Stimulated activated CD8-positive, alpha-beta memory T cell treated with anti-CD3 and anti-CD28 coated beads, Interleukin-4, amount 100 ng/mL, for 24 hours (primary cell): Measurements from ENCODE around the gene LMTK3.
"Not testable (repeated sequence)": the region's sequence is repeated elsewhere in the genome, so short reads cannot be mapped to it uniquely, and the experiment has no call there.

Experiments
- DNase-seq: peaks from one replicate; pipeline ENCODE4 v3.0.0-alpha.2; 2020; ENCODE audit warnings: low read depth

The LMTK3 gene

DNA sequence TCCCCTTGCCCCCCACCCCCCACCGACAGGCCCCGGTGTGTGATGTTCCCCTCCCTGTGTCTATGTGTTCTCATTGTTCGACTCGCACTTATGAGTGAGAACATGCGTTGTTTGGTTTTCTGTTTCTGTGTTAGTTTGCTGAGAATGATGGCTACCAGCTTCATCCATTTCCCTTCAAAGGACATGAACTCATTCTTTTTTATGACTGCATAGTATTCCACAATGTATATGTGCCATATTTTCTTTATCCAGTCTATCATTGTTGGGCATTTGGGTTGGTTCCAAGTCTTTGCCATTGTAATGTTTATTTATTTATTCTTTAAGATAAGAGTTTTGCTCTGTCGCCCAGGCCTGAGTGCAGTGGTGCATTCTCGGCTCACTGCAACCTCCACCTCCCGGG lies 26.4 kb upstream of the LMTK3 start:
- DNase-seq, result not testable (repeated sequence)

DNA sequence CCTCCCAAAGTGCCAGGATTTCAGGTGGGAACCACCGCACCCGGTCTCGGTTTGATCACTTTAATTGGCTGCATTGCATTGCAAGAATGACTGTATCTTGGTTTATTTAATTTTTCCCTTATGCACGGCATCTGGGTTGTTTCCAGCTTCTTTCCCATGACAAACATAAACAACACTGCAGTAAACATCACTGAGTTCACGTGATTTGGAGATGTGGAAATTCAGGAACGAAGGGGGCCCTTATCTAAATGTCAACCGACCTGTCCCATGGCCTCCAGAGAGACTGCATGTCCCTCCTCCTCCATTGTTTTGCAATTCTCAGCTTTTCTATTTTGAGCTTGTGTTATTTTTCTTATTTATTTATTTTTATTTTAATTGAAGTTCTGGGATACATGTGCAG lies 25.9 kb upstream of the LMTK3 start:
- DNase-seq, result no peak

DNA sequence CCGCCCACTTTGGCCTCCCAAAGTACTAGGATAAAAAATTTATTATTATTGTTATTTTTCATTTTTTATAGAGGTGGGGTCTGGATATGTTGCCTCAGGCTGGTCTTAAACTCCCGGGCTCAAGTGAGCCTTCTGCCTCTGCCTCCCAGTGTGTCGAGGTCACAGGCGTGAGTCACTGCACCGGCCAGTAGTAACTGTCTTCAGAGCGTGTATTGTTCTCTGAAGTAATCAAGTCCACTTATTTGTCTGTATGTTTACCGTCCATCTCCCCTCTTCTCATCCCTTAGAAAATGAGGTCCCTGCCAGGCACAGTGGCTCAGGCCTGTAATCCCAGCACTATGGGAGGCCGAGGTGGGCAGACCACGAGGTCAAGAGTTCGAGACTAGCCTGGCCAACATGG lies 22.1 kb upstream of the LMTK3 start:
- no peak for DNase-seq

DNA sequence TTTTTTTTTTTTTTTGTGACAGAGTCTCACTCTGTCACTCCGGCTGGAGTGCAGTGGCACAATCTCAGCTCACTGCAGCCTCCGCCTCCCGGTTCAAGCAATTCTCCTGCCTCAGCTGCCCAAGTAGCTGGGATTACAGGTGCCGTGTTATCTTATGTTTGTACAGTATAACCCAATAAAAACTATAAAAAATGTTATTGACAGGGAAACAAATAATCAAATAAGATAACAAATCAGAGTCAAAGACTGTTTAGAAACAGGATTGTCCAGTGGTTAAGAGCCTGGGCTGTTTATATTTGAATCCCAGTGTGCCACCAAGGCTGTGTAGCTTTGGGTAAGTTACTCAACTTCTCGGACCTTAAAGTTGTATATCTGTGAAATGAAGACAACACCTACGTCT lies 19.1 kb upstream of the LMTK3 start:
- DNase-seq, result no peak

DNA sequence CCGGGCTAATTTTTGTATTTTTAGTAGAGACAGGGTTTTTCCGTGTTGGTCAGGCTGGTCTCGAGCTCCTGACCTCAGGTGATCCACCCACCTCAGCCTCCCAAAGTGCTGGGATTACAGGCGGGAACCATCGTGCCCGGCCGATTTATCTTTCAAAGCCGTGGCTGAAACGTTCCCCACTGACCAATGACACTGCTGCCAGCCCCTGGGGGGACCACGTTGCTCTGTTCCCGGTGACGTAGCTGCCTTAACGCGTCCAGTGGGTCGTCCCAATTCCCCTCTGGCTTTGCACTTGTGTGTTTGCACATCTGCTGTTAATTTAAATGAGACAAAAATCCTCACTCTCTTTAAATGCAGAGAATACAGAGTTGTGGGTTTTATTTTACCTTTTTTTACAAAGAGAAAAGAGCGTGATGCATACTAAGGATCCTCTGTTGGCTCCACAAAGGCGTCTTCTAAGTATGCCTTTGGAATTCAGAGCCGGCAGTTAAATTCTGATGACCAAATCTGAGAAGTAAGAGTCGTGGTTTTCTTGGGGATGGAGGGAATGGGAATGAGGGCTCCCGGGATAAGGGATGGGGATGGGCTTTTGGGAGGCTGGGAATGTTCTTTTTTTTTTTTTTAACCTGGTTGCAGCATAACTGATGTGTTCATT lies 18.6 kb upstream of the LMTK3 start:
- no peak for DNase-seq

DNA sequence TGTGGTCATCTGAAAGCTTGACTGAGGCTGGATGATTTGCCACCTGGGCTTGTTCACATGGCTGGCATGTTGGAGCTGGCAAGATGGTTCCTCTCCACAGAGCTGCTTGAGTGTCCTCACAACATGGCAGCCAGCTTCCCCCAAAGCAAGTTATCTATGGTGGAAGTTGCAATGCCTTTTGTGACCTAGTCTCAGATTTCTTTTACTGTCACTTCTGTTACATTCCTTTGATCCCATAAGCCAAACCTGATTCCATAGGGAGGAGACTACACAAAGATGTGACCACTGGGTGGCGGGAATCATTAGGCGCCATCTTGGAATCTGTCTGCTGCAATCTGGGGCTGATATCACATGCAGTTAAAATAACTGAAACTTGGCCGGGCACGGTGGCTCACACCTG lies 17.5 kb upstream of the LMTK3 start:
- no peak for DNase-seq

DNA sequence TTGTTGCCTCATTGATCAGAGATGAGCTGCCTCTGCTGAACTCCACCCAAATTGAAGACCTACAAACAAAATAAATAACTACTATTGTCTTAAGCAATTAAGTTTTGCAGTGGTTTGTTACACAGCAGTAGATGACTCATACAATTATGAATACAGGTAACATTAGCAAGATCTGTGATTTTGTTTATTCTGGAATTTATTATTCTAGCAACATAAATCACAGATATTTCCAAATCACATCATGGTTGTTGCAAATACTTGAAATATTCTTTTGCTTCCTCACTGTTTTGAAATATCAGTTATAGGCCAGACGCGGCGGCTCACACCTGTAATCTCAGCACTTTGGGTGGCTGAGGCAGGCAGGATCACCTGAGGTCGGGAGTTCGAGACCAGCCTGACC lies 13.1 kb upstream of the LMTK3 start:
- no peak for DNase-seq

DNA sequence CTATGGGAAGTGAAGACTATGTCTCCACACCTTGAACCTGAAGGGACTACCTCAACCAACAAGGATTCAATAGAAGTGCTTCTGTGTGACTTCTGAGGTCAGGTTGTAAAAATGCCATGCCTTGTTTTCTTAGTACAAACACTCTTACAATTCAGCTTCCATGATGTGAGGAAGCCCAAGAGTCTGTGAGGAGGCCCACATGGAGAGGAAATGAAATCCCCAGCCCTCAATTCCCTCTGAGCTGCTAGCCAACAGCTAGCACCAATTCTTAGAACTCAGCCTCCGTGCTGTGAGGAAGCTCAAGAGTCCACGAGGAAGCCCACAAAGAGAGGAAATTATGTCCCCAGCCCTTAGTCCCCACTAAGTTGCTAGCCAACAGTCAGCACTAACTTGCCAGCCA lies 12.6 kb upstream of the LMTK3 start:
- no peak for DNase-seq

DNA sequence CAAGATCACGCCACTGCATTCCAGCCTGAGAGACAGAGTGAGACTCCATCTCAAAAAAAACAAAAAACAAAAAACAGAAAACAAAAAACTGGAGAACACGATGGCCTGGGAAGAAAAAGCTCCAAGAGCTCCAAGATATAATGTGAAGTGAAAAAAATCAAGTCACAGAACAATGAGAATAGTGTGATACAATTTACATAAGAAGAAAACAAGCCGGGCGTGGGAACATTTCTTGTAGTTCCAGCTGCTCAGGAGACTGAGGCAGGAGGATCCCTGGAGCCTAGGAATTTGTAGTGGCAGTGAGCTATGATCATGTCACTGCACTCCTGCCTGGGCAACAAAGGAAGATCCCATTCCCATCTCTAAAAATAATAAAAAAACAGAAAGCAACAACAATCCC lies 8.5 kb upstream of the LMTK3 start:
- no peak for DNase-seq

DNA sequence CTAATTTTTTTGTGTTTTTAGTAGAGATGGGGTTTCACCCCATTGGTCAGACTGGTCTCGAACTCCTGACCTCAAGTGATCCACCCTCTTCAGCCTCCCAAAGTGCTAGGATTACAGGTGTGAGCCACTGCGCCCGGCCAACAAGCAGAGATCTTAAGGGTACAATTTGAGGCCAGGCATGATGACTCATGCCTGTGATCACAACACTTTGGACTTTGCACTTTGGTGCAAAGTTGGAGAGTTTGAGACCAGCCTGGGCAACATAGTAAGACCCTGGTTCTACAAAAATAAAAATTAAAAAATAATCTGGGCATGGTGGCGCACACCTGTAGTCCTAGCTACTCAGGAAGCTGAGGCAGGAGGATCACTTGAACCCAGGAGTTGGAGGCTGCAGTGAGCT lies 7.8 kb upstream of the LMTK3 start:
- not testable (repeated sequence) for DNase-seq

DNA sequence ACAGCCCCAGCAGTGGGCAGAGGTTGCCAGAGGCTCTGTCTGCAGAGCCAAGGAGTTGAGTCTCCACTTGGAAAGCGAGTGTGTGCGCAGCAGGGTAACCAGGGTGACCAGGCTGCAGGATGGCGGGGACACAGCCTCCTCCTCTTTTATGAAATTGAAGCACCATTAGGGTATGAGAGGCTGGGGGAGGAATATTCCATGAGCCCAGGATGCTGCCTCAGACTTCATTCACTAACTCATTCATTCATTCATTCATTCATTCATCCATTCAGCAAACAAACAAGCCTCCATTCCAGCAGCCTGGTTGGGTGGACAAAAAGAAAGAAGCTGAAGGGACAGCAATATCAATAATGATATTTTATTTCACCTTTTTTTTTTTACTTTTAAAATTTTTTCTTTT lies 6.6 kb upstream of the LMTK3 start:
- no peak for DNase-seq

DNA sequence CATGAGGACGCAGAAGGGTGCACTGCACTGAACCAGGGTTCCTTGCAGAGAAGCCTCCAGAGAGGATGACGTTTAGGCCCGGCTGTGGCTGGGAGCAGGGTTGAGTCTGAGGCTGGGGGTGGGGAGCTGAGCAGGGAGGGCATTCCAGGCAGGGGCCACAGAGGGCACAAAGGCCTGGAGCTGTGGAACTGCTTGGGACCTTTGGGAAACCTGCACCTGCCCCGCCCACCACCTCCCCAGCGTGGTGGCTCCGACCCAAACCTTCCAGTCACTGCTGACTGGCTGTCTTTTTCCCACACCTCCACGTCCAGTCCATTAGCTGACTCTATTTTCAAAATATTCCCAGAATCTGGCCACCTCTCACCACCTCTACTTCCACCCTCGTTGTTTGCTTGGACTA lies 4.9 kb upstream of the LMTK3 start:
- DNase-seq, result no peak

DNA sequence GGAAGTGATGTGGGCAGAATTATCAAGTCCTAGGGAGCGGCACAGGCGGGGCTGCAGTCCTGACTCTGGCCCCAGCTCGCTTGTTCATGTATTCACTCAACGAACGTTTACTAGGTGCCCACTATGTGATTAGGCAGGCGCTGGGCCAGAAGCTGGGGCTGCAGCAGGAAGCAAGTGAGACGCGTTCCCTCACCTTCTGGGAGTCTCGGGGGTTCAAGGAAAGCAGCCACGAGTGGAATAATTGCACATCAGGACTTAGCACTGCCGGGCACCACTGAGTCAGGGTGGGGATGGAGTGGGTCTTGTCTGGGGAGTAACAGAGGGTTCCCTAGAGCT lies 2.5 kb upstream of the LMTK3 start:
- DNase-seq, result no peak

DNA sequence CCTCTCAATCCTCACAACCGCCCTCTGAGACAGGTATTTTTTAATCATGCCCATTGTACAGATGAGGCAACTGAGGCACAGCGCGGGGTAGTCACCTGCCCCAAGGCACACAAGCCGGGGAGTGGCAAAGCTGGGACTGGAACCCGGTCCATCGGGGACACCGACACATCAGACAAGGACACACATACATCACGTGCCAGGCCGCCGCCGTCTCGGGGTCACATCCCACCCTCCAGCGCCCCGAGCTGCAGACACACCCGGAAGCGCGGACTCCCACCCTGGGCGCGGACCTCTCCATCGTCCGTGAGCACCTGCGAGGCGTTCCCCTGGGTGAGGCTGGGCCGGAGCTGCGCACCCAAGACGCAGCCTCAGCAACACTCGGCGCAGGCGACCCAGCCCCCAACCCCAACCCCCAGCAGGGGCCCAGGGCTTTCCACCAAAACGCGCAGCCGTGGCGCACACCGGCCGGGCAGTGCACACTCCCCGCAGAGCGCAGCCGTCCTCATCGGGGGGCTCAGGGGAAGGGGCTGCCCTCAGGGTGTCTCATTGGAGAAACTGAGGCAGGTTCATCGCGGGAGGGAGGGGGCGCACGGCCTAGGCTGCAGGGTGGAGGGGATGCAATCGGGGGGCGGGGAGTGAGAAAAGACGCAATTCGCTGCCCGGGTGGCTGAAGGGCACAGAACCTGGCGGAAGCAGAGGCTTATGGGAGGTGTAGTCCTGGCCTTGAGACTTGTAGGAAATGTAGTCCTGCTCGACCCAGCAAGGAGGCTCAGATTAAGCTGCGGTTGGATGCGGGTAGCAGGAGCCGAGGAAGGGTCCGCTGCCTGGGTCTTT lies 1.9 kb upstream of the LMTK3 start:
- DNase-seq, result peak; percentile 53

DNA sequence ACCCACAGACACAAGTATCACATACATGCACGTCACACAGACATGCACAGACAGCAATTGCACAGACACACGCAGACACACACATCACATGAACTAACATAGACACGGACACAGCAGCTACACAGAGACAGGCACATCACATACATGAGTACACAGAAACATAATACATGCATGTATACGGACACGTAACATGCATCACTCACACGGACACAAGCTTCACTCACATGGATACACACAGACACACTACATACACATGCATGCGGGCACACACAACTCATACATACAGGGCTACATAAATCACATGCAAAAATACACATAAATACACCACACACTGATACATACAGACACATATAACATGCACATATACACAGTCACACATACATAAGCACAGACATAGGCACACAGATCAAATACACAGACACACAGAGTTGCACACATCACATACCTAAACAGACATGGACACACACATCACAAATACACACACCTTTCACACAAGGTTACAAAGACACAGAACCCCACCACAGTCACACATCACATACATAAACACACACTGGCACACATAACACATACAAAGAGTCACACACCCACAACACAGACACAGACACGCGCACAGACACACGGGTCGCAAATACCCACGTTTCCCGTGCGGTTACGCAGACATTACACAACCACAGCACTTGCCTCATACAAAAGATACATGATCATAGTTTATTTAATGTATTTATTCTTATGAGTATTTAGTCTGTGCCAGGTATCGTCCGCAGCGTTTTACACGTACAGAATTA lies 1.1 kb upstream of the LMTK3 start:
- no peak for DNase-seq

DNA sequence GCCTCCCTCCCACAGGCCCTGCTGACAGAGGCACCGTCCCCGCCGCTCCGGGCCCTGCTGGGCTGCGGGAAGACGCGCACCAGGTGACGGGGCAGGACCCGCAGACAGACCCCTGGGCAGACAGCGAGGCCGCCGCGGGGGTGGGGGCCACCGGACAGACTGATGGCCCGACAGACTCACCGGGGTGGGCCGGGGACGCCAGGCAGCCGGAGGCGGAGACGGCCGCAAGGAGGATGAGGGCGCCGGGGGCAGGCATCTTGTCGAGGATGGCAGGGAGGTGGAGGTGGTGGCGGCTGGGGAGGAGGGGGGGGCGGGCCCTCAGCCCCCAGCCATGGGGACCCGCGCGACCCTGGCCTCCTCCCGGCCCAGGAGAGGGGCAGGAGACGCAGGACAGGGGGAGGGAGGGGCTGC lies 309 bp downstream of the LMTK3 start:
- DNase-seq, result no peak

DNA sequence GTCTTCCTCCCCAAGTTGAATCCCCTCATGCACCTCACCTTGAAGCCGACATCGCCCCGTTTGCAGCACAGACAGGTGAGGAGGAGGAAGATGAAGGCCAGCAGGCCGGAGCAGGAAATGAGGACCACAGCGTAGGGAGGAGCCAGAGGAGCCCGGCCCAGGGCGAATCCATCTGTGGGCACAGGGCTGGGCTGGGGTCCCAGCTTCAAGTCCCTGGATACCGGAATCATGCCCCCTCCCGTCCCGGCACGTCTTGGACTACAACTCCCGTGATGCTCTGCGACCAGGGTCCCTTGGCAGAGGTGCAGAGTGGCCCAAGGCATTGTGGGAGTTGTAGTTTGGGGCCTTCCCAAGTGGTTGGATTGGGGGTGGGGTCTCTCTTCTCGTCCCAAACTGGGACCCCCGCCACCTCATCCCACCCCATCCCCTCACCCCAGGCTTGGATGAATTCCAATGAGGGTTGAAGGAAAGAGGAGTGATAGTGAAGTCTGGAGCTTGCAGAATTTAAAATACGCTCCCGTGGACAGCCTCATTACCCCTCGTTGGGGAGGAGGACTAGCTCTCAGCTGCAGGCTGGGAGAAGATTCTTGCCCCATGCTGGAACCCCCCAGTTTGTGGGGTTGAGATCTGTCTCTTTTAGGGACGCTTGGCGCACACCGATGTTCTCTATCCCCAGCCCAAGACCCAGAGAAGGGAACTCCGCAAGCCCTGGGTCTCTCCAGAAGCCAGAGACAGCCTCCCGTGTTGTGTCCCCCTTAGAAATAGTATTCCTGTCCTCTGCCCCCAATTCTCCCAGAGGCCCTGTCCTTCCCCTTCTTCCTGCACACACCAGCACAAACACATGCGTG lies 990 bp downstream of the LMTK3 start:
- peak; percentile 59 for DNase-seq

DNA sequence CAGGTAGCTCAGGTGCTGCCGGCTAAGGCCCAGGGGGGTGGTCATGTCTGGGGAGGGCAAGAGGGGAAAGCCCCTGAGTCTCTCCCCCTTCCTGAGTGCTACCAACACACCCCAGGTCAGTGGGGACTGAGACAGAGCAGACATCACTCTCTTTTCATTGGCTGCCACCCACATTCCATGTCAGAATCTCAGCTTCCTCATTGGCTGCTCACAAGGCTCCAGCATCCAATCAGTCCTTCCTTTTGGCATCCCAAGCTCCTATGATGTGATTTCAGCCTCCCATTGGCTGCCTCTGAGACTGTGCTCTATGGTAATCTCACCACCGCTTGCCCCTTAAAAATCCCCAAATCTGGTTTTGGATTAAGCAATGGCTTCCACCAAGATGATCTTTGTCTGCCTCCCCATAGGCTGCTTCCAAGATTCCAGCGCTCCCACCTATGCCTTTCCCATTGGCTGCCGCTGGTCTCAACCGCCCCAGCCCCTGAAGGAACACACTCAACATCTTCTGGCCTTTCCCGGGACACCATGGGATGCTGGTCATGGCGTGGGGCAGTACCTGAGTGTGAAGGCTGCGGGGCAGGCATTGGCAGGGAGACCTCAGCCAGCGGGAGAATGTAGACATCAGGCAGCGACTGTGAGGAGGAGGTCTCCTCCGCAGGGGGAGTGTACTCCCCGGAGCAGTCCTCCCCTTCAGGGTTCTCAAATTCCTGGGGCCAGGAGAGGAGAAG lies 2.0 kb downstream of the LMTK3 start:
- DNase-seq, result no peak

DNA sequence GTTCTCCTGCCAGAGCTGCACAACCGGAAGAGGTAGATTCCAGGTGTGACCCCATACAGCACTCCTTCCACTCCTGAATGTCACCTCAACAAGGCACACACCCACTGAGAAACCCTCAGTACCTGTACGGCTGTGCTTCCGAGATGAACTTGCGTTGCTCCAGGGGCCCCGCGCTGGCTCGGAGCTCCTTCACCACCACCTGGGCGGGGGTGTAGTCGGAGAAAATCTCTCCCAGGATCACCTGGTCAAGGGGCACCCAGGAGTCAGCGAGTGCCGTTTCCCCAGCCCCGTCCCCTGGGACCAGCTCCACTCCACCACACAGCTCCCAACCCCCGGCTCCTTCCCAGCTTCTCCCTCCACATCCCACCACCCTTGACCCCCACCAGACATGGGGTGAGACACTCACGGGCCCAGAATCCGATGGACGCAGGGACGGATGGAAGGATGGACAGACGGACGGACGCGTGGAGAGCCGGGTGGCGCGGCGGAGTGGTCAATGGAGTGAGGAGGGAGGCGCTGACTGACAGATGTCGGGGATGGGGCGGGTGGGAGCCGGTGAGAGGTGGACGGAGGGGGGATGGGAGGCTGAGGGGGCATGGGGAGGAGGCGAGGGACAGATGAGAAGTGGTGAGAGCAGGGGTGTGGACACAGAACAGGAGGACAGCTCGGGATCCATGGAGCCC lies 2.8 kb downstream of the LMTK3 start:
- no peak for DNase-seq

DNA sequence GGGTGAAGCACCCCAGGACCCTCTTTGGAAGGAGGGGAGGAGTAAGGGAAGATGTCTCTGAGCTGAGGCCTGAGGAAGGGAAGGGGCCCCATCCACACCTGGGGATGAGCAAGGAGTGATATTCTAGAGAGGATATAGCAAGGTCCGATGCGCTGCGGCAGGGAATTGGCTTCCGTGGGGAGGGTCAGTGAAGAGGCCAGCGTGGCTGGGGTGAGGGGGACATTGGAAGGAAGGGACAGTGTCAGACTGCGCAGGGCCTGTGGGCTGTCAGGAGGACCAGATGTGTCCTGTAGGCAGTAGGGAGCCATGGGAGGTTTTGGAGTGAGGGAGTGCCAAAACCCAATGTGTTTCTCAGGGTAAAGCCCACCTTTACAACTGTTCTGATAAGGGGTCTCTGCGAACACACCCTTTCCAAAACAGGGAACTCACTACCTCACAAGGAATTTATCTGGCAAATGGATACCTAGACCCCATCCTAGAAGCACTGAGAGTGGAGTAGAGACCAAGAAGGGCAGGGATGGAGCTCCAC lies 3.7 kb downstream of the LMTK3 start:
- DNase-seq, result no peak
